H1 (cell line): ENCODE measurements around the gene RPA3.

Experiments
- BRCA1 ChIP-seq: IDR thresholded peaks from 2 replicates; pipeline ENCODE4 v1.6.1; 2012; ENCODE audit warnings: low read depth, low read length, improper control_type of control experiment
- CTCF ChIP-seq, 3 experiments: IDR thresholded peaks; 1 replicate in 2 of 3; 2 replicates in 1 of 3; pipeline versions ENCODE4 v1.5.1 to v1.6.1; 2011; ENCODE audit warnings: low read length in 3 of 3, mild to moderate bottlenecking in 3 of 3, inconsistent platforms in 2 of 3, low read depth in 1 of 3, moderate library complexity in 1 of 3; ENCODE audit not compliant: insufficient read depth in 1 of 3; ENCODE audit errors: control extremely low read depth in 1 of 3
- EZH2 ChIP-seq: fragments of 200-600 bp; sonication (generic); IDR thresholded peaks from 2 replicates; pipeline ENCODE4 v1.7.1; 2012; ENCODE audit warnings: low read depth, mild to moderate bottlenecking, moderate library complexity, low read length, inconsistent platforms; ENCODE audit not compliant: severe bottlenecking
- HDAC2 ChIP-seq, 2 experiments: fragments of 300-600 bp in 1 of 2; sonication (generic) in 1 of 2; IDR thresholded peaks; 2 replicates each; pipeline ENCODE4 v1.6.1; 2011 to 2012; ENCODE audit warnings: low read depth in 2 of 2, low read length in 2 of 2, mild to moderate bottlenecking in 2 of 2, moderate library complexity in 2 of 2, borderline replicate concordance in 1 of 2, inconsistent platforms in 1 of 2
- KDM1A ChIP-seq: fragments of 200-600, 300-600 bp; sonication (generic); IDR thresholded peaks from 2 replicates; pipeline ENCODE4 v1.7.1; 2016; ENCODE audit warnings: mild to moderate bottlenecking, low read length, borderline replicate concordance
- MAFK ChIP-seq: IDR thresholded peaks from 2 replicates; pipeline ENCODE4 v1.6.1; 2012; ENCODE audit warnings: low read depth, mild to moderate bottlenecking, improper control_type of control experiment, low read length
- RXRA ChIP-seq: IDR thresholded peaks from 2 replicates; pipeline ENCODE4 v1.6.1; 2011; ENCODE audit warnings: low read depth, mild to moderate bottlenecking, low read length, moderate library complexity; ENCODE audit not compliant: insufficient read depth
- SIN3A ChIP-seq, 2 experiments: IDR thresholded peaks in 1 of 2; conservative IDR thresholded peaks in 1 of 2; 2 replicates each; pipeline ENCODE4 v1.6.1; 2011 to 2012; ENCODE audit warnings: low read length in 2 of 2, improper control_type of control experiment in 1 of 2, low read depth in 1 of 2, mild to moderate bottlenecking in 1 of 2
- SP1 ChIP-seq: IDR thresholded peaks from 2 replicates; pipeline ENCODE4 v1.6.1; 2011; ENCODE audit warnings: low read depth, low read length
- TAF1 ChIP-seq: IDR thresholded peaks from 2 replicates; pipeline ENCODE4 v1.6.1; 2011; ENCODE audit warnings: mild to moderate bottlenecking, low read depth, low read length

- TF ChIP-seq SP1 (no peak), CTCF (IDR thresholded peaks at IDR 0.05; ENCODE audit: control extremely low read depth in 1 of 3, insufficient read depth in 1 of 3, low read depth in 1 of 3, low read length in 3 of 3) (no peak), TAF1 (no peak), SIN3A (conservative IDR thresholded peaks at IDR 0.05 in 1 of 2, IDR thresholded peaks at IDR 0.05 in 1 of 2; ENCODE audit: low read depth in 1 of 2, low read length in 2 of 2) (no peak), KDM1A (no peak), RXRA (no peak), BRCA1 (no peak), EZH2 (no peak), MAFK (no peak), HDAC2 (IDR thresholded peaks at IDR 0.05; ENCODE audit: borderline replicate concordance in 1 of 2, low read depth in 2 of 2, low read length in 2 of 2) (no peak)
Observed at GRCh38 chr7:7612519-7612918, 105.9 kb downstream of the RPA3 start.
